ENCODE results near the gene RNF13.

Gene RNF13

GRCh38 chr3:149844091-149844490 is 31.1 kb downstream of the RNF13 start:
- Histone ChIP-seq H3K4me3 (ENCODE audit: low read length) (no peak overlapping the region), H3K9ac (ENCODE audit: low read depth, low read length) (no peak overlapping the region), H3K27me3 (ENCODE audit: control insufficient read depth, insufficient read depth, low read length) (no peaks in the 10 kb centered on the region), H3K9me3 (replicated peaks; ENCODE audit: low read length) (no peaks in the 10 kb centered on the region), H3K4me2 (ENCODE audit: low read length) (no peak overlapping the region), H3K36me3 (ENCODE audit: insufficient read depth, low read length) (peaks cover 10% of the 10 kb centered on the region), H3K4me1 (ENCODE audit: control insufficient read depth, insufficient read depth, low read length) (peaks cover 12% of the 10 kb centered on the region)

- H3K36me3 ChIP-seq (ENCODE audit: insufficient read depth, low read length) = peaks cover 10% of the 10 kb centered on the region
- no peaks in the 10 kb centered on the region for H3K9me3 ChIP-seq (replicated peaks; ENCODE audit: low read length)
- H3K4me1 ChIP-seq (ENCODE audit: control insufficient read depth, insufficient read depth, low read length) = peaks cover 12% of the 10 kb centered on the region
- H3K4me2 ChIP-seq (ENCODE audit: low read length) = peak overlapping the region; percentile 7
- no peak overlapping the region for H3K9ac ChIP-seq (ENCODE audit: low read depth, low read length)
- no peak overlapping the region for H3K4me3 ChIP-seq (ENCODE audit: low read length)
- no peaks in the 10 kb centered on the region for H3K27me3 ChIP-seq (ENCODE audit: control insufficient read depth, insufficient read depth, low read length)
These were observed 32.7 kb downstream of the RNF13 start for GRCh38 chr3:149845570-149846244.

- Histone ChIP-seq H3K9ac (ENCODE audit: low read depth, low read length) (no peak overlapping the region), H3K36me3 (ENCODE audit: insufficient read depth, low read length) (peaks cover 13% of the 10 kb centered on the region), H3K27me3 (ENCODE audit: control insufficient read depth, insufficient read depth, low read length) (no peaks in the 10 kb centered on the region), H3K9me3 (replicated peaks; ENCODE audit: low read length) (no peaks in the 10 kb centered on the region), H3K4me2 (ENCODE audit: low read length) (no peak overlapping the region), H3K4me1 (ENCODE audit: control insufficient read depth, insufficient read depth, low read length) (peaks cover 12% of the 10 kb centered on the region), H3K4me3 (ENCODE audit: low read length) (no peak overlapping the region)
These were observed 35.2 kb downstream of the RNF13 start for GRCh38 chr3:149848238-149848637.

- Histone ChIP-seq H3K9ac (ENCODE audit: low read depth, low read length) (no peak overlapping the region), H3K4me2 (ENCODE audit: low read length) (no peak overlapping the region)
These were observed 35.7 kb downstream of the RNF13 start for GRCh38 chr3:149848688-149849087.

GRCh38 chr3:149850787-149851584 is 38.0 kb downstream of the RNF13 start:
- peaks cover 14% of the 10 kb centered on the region for H3K36me3 ChIP-seq (ENCODE audit: insufficient read depth, low read length)
- no peak overlapping the region for H3K4me3 ChIP-seq (ENCODE audit: low read length)
- no peak overlapping the region for H3K9ac ChIP-seq (ENCODE audit: low read depth, low read length)
- peaks cover under 1% of the 10 kb centered on the region for H3K4me1 ChIP-seq (ENCODE audit: control insufficient read depth, insufficient read depth, low read length)
- no peaks in the 10 kb centered on the region for H3K9me3 ChIP-seq (replicated peaks; ENCODE audit: low read length)
- H3K27me3 ChIP-seq (ENCODE audit: control insufficient read depth, insufficient read depth, low read length) = no peaks in the 10 kb centered on the region
- no peak overlapping the region for H3K4me2 ChIP-seq (ENCODE audit: low read length)

More at GRCh38 chr3:149848688-149849087, 35.7 kb downstream of the RNF13 start:
- no peak overlapping the region for H3K4me3 ChIP-seq (ENCODE audit: low read length)
- H3K4me1 ChIP-seq (ENCODE audit: control insufficient read depth, insufficient read depth, low read length) = peaks cover 12% of the 10 kb centered on the region
- no peaks in the 10 kb centered on the region for H3K9me3 ChIP-seq (replicated peaks; ENCODE audit: low read length)
- H3K36me3 ChIP-seq (ENCODE audit: insufficient read depth, low read length) = peaks cover 13% of the 10 kb centered on the region
- no peaks in the 10 kb centered on the region for H3K27me3 ChIP-seq (ENCODE audit: control insufficient read depth, insufficient read depth, low read length)

GRCh38 chr3:149858911-149859310 is 45.9 kb downstream of the RNF13 start:
- no peak overlapping the region for H3K4me2 ChIP-seq (ENCODE audit: low read length)
- H3K9ac ChIP-seq (ENCODE audit: low read depth, low read length) = no peak overlapping the region
- H3K4me3 ChIP-seq (ENCODE audit: low read length) = no peak overlapping the region
- no peaks in the 10 kb centered on the region for H3K27me3 ChIP-seq (ENCODE audit: control insufficient read depth, insufficient read depth, low read length)
- no peaks in the 10 kb centered on the region for H3K9me3 ChIP-seq (replicated peaks; ENCODE audit: low read length)
- no peaks in the 10 kb centered on the region for H3K4me1 ChIP-seq (ENCODE audit: control insufficient read depth, insufficient read depth, low read length)
- peaks cover 2% of the 10 kb centered on the region for H3K36me3 ChIP-seq (ENCODE audit: insufficient read depth, low read length)

GRCh38 chr3:149860881-149861280 is 47.9 kb downstream of the RNF13 start:
- no peak overlapping the region for H3K4me3 ChIP-seq (ENCODE audit: low read length)
- H3K4me2 ChIP-seq (ENCODE audit: low read length) = no peak overlapping the region
- no peaks in the 10 kb centered on the region for H3K27me3 ChIP-seq (ENCODE audit: control insufficient read depth, insufficient read depth, low read length)
- H3K4me1 ChIP-seq (ENCODE audit: control insufficient read depth, insufficient read depth, low read length) = no peaks in the 10 kb centered on the region
- no peaks in the 10 kb centered on the region for H3K9me3 ChIP-seq (replicated peaks; ENCODE audit: low read length)
- H3K9ac ChIP-seq (ENCODE audit: low read depth, low read length) = no peak overlapping the region
- no peaks in the 10 kb centered on the region for H3K36me3 ChIP-seq (ENCODE audit: insufficient read depth, low read length)

- no peaks in the 10 kb centered on the region for H3K27me3 ChIP-seq (ENCODE audit: control insufficient read depth, insufficient read depth, low read length)
- no peaks in the 10 kb centered on the region for H3K4me1 ChIP-seq (ENCODE audit: control insufficient read depth, insufficient read depth, low read length)
- no peak overlapping the region for H3K9ac ChIP-seq (ENCODE audit: low read depth, low read length)
- H3K4me3 ChIP-seq (ENCODE audit: low read length) = no peak overlapping the region
- H3K4me2 ChIP-seq (ENCODE audit: low read length) = no peak overlapping the region
- H3K36me3 ChIP-seq (ENCODE audit: insufficient read depth, low read length) = no peaks in the 10 kb centered on the region
- no peaks in the 10 kb centered on the region for H3K9me3 ChIP-seq (replicated peaks; ENCODE audit: low read length)
These were observed 54.5 kb downstream of the RNF13 start for GRCh38 chr3:149867563-149867962.

GRCh38 chr3:149871855-149872254 is 58.8 kb downstream of the RNF13 start:
- H3K9me3 ChIP-seq (replicated peaks; ENCODE audit: low read length) = no peaks in the 10 kb centered on the region
- H3K36me3 ChIP-seq (ENCODE audit: insufficient read depth, low read length) = no peaks in the 10 kb centered on the region
- H3K4me2 ChIP-seq (ENCODE audit: low read length) = no peak overlapping the region
- no peaks in the 10 kb centered on the region for H3K4me1 ChIP-seq (ENCODE audit: control insufficient read depth, insufficient read depth, low read length)
- H3K27me3 ChIP-seq (ENCODE audit: control insufficient read depth, insufficient read depth, low read length) = no peaks in the 10 kb centered on the region
- no peak overlapping the region for H3K9ac ChIP-seq (ENCODE audit: low read depth, low read length)
- H3K4me3 ChIP-seq (ENCODE audit: low read length) = no peak overlapping the region

GRCh38 chr3:149872589-149872988 is 59.6 kb downstream of the RNF13 start:
- no peaks in the 10 kb centered on the region for H3K4me1 ChIP-seq (ENCODE audit: control insufficient read depth, insufficient read depth, low read length)
- H3K36me3 ChIP-seq (ENCODE audit: insufficient read depth, low read length) = no peaks in the 10 kb centered on the region
- H3K27me3 ChIP-seq (ENCODE audit: control insufficient read depth, insufficient read depth, low read length) = no peaks in the 10 kb centered on the region
- no peaks in the 10 kb centered on the region for H3K9me3 ChIP-seq (replicated peaks; ENCODE audit: low read length)
- H3K4me2 ChIP-seq (ENCODE audit: low read length) = no peak overlapping the region
- no peak overlapping the region for H3K4me3 ChIP-seq (ENCODE audit: low read length)
- no peak overlapping the region for H3K9ac ChIP-seq (ENCODE audit: low read depth, low read length)

GRCh38 chr3:149877668-149878067 is 64.7 kb downstream of the RNF13 start:
- H3K36me3 ChIP-seq (ENCODE audit: insufficient read depth, low read length) = no peaks in the 10 kb centered on the region
- H3K4me2 ChIP-seq (ENCODE audit: low read length) = no peak overlapping the region
- no peaks in the 10 kb centered on the region for H3K9me3 ChIP-seq (replicated peaks; ENCODE audit: low read length)

GRCh38 chr3:149879872-149880271 is 66.9 kb downstream of the RNF13 start:
- Histone ChIP-seq H3K9ac (ENCODE audit: low read depth, low read length) (no peak overlapping the region), H3K36me3 (ENCODE audit: insufficient read depth, low read length) (no peaks in the 10 kb centered on the region), H3K4me1 (ENCODE audit: control insufficient read depth, insufficient read depth, low read length) (no peaks in the 10 kb centered on the region), H3K27me3 (ENCODE audit: control insufficient read depth, insufficient read depth, low read length) (no peaks in the 10 kb centered on the region), H3K9me3 (replicated peaks; ENCODE audit: low read length) (no peaks in the 10 kb centered on the region), H3K4me2 (ENCODE audit: low read length) (no peak overlapping the region), H3K4me3 (ENCODE audit: low read length) (no peak overlapping the region)

More at GRCh38 chr3:149877668-149878067, 64.7 kb downstream of the RNF13 start:
- Histone ChIP-seq H3K4me3 (ENCODE audit: low read length) (no peak overlapping the region), H3K9ac (ENCODE audit: low read depth, low read length) (no peak overlapping the region), H3K27me3 (ENCODE audit: control insufficient read depth, insufficient read depth, low read length) (no peaks in the 10 kb centered on the region), H3K4me1 (ENCODE audit: control insufficient read depth, insufficient read depth, low read length) (no peaks in the 10 kb centered on the region)
